RWPE2 (cell line): ENCODE data around the gene TMEM247.

Source experiments
- ATAC-seq: fragments of 200-7000 bp; cut with Tn5 transposase; 3 replicates; pipeline ENCODE4 v1.9.1; 2021; ENCODE audit warnings: low read depth
- DNase-seq: peaks from one replicate; pipeline ENCODE4 v3.0.0-alpha.2; 2020; ENCODE audit warnings: low spot score
- H3K27ac ChIP-seq: fragments of 450-650 bp; 2 replicates; pipeline ENCODE4 v1.5.1; 2017; ENCODE audit warnings: mild to moderate bottlenecking; ENCODE audit not compliant: poor library complexity, severe bottlenecking
- H3K27me3 ChIP-seq: fragments of 250-450 bp; sonication (Bioruptor Pico); 2 replicates; pipeline ENCODE4 v1.5.1; 2021; ENCODE audit warnings: mild to moderate bottlenecking, moderate library complexity; ENCODE audit not compliant: insufficient read depth, poor library complexity, severe bottlenecking
- H3K36me3 ChIP-seq: fragments of 250-450 bp; sonication (Bioruptor Pico); 2 replicates; pipeline ENCODE4 v1.5.1; 2020; ENCODE audit warnings: low read depth, mild to moderate bottlenecking, moderate library complexity
- H3K4me1 ChIP-seq: fragments of 250-450 bp; sonication (Bioruptor Pico); 2 replicates; pipeline ENCODE4 v1.5.1; 2021; ENCODE audit warnings: mild to moderate bottlenecking, moderate library complexity; ENCODE audit not compliant: insufficient read depth, poor library complexity, severe bottlenecking
- H3K4me3 ChIP-seq: fragments of 250-450 bp; sonication (Bioruptor Pico); 2 replicates; pipeline ENCODE4 v1.5.1; 2021; ENCODE audit warnings: mild to moderate bottlenecking, moderate library complexity; ENCODE audit not compliant: severe bottlenecking
- H3K9me3 ChIP-seq: fragments of 250-450 bp; sonication (Bioruptor Pico); 2 replicates; pipeline ENCODE4 v1.5.1; 2021; ENCODE audit warnings: mild to moderate bottlenecking, moderate library complexity; ENCODE audit not compliant: severe bottlenecking
- TF ChIP-seq, protein P1 (sequence below): fragments of 450-650 bp; IDR thresholded peaks from one replicate; pipeline ENCODE4 v1.5.1; 2017; ENCODE audit warnings: mild to moderate bottlenecking, moderate library complexity; ENCODE audit not compliant: poor library complexity, severe bottlenecking

TMEM247 gene

GRCh38 chr2:46460241-46460921 is 19.0 kb upstream of the TMEM247 start:
- DNase-seq = no peak
- no peak overlapping the region for H3K27ac ChIP-seq

DNA sequence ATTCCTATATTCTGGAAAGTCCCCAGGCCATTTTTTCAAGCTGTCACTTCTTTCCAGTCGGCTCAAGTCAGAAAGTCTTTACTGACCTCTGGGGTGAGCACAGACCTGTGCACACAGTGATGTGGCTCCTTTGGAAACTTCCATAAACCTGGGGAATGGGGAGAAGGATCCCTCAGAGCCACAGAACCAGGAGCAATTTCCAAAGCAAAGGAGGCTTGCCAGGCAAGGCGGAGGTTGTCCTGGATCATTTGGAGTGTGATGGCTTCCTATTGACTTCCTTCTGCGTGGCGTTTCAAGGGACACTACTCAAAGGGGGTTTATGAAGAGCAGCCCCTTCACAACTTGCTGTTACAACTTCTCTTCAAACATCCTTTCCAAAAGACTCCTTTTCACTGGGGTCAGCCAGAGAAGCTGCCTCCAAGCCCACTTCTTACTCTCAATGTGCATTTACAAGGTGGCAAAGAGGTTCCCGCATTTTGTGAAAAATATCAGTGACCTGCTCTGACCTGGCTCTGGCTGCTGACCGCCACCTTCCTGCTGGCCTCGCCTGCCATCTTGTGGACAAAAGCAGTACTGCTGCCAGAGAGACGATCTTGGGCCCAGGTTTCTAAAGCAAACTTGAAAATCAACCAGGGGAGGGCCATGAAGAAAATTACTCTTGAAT is 18.2 kb upstream of the TMEM247 start:
- Histone ChIP-seq H3K4me3 (no peak overlapping the region), H3K27me3 (no peaks in the 10 kb centered on the region), H3K9me3 (no peaks in the 10 kb centered on the region), H3K27ac (no peak overlapping the region), H3K36me3 (no peaks in the 10 kb centered on the region), H3K4me1 (no peaks in the 10 kb centered on the region)
- TF ChIP-seq, protein P1, sequence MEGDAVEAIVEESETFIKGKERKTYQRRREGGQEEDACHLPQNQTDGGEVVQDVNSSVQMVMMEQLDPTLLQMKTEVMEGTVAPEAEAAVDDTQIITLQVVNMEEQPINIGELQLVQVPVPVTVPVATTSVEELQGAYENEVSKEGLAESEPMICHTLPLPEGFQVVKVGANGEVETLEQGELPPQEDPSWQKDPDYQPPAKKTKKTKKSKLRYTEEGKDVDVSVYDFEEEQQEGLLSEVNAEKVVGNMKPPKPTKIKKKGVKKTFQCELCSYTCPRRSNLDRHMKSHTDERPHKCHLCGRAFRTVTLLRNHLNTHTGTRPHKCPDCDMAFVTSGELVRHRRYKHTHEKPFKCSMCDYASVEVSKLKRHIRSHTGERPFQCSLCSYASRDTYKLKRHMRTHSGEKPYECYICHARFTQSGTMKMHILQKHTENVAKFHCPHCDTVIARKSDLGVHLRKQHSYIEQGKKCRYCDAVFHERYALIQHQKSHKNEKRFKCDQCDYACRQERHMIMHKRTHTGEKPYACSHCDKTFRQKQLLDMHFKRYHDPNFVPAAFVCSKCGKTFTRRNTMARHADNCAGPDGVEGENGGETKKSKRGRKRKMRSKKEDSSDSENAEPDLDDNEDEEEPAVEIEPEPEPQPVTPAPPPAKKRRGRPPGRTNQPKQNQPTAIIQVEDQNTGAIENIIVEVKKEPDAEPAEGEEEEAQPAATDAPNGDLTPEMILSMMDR = peak; percentile 98
- ATAC-seq (peak; percentile 54; the same call in 2 of the 3 replicates), DNase-seq (no peak)

More at GRCh38 chr2:46460241-46460921, 19.0 kb upstream of the TMEM247 start:
- no peak for ATAC-seq
- no peaks in the 10 kb centered on the region for H3K36me3 ChIP-seq
- no peaks in the 10 kb centered on the region for H3K9me3 ChIP-seq
- no peaks in the 10 kb centered on the region for H3K4me1 ChIP-seq
- TF ChIP-seq, protein P1 = no peak
- H3K4me3 ChIP-seq = no peak overlapping the region
- no peaks in the 10 kb centered on the region for H3K27me3 ChIP-seq

- no peaks in the 10 kb centered on the region for H3K27me3 ChIP-seq
- no peak overlapping the region for H3K27ac ChIP-seq
- ATAC-seq (no peak), DNase-seq (no peak)
- no peaks in the 10 kb centered on the region for H3K9me3 ChIP-seq
- no peak overlapping the region for H3K4me3 ChIP-seq
- no peaks in the 10 kb centered on the region for H3K36me3 ChIP-seq
- H3K4me1 ChIP-seq = no peaks in the 10 kb centered on the region
- TF ChIP-seq, protein P1 = peak; percentile 82
Measured at GRCh38 chr2:46461709-46462171, 17.6 kb upstream of the TMEM247 start.

GRCh38 chr2:46462936-46463335 is 16.4 kb upstream of the TMEM247 start:
- Histone ChIP-seq H3K4me3 (no peak overlapping the region), H3K27me3 (no peaks in the 10 kb centered on the region), H3K4me1 (no peaks in the 10 kb centered on the region), H3K27ac (no peak overlapping the region), H3K36me3 (no peaks in the 10 kb centered on the region), H3K9me3 (no peaks in the 10 kb centered on the region)
- TF ChIP-seq, protein P1 = no peak
- no peak for ATAC-seq
- no peak for DNase-seq

DNA sequence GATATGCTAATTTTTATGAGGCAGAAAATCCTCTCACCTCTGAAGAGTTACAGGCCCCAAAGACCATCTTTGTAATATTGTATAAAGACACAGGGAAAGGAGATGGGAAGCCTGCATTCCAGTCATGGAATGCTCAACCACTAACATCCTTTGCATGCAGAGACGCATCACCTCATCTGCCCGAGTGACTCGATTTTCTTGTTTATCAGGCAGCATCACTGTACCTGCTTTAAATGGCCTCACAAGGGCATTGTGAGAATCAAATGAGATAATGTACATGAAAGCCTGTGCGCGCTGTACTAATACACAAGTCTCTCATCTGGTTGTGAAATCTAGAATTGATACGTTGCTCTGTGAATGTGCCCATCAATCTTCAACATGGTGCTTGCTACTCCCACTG is 10.2 kb upstream of the TMEM247 start:
- Histone ChIP-seq H3K4me3 (no peak overlapping the region), H3K36me3 (no peaks in the 10 kb centered on the region), H3K27ac (no peak overlapping the region), H3K27me3 (no peaks in the 10 kb centered on the region), H3K4me1 (no peaks in the 10 kb centered on the region), H3K9me3 (no peaks in the 10 kb centered on the region)
- ATAC-seq (no peak), DNase-seq (no peak)
- TF ChIP-seq, protein P1 = no peak
